Kidney (tissue), 14 donors: ENCODE measurements around the gene FOXN3. TPM values are rescaled to one million over a fixed set of nuclear protein-coding genes. Genes with fewer than 3 reads are reported as not detected.

Experiments used
- DNase-seq, 5 donors: peaks; one replicate each; pipeline ENCODE4 v3.0.0-alpha.2; 2013 to 2020
- FAIRE-seq: peaks from 2 replicates; lab custom pipeline; 2012; peaks lifted over from hg19 to GRCh38; lab: Jason Lieb, UNC
- H3K27ac ChIP-seq, 2 donors: one replicate each; pipeline ENCODE4 v1.7.0; 2013; ENCODE audit warnings: low read depth in 2 of 2, low read length in 2 of 2, inconsistent platforms in 1 of 2
- H3K27me3 ChIP-seq: one replicate; pipeline ENCODE4 v1.7.1; 2013; ENCODE audit warnings: low read length, inconsistent platforms; ENCODE audit not compliant: control insufficient read depth, insufficient read depth
- H3K36me3 ChIP-seq, 3 donors: one replicate each; pipeline versions ENCODE4 v1.7.0 to v1.7.1; 2013; ENCODE audit warnings: low read length in 3 of 3, control low read depth in 1 of 3, inconsistent platforms in 1 of 3; ENCODE audit not compliant: insufficient read depth in 3 of 3, control insufficient read depth in 2 of 3
- H3K4me1 ChIP-seq, 3 donors: one replicate each; pipeline versions ENCODE4 v1.7.0 to v1.7.1; 2013; ENCODE audit warnings: low read length in 3 of 3, inconsistent platforms in 1 of 3, low read depth in 1 of 3; ENCODE audit not compliant: control insufficient read depth in 2 of 3, insufficient read depth in 2 of 3
- H3K4me3 ChIP-seq, 3 donors: one replicate each; pipeline versions ENCODE4 v1.7.0 to v1.8.1; 2013; ENCODE audit warnings: low read length in 3 of 3, control low read depth in 1 of 3, inconsistent platforms in 1 of 3
- H3K9ac ChIP-seq, 3 donors: one replicate each; pipeline versions ENCODE4 v1.7.0 to v1.7.1; 2013; ENCODE audit warnings: low read length in 3 of 3, control low read depth in 1 of 3, inconsistent platforms in 1 of 3
- H3K9me3 ChIP-seq, 3 donors: one replicate each; pipeline versions ENCODE4 v1.7.0 to v1.7.1; 2013; ENCODE audit warnings: low read length in 3 of 3, control low read depth in 1 of 3, inconsistent platforms in 1 of 3; ENCODE audit not compliant: control insufficient read depth in 2 of 3, insufficient read depth in 1 of 3
- intact Hi-C: fragments of 100-400 bp; cut with DNase I; formaldehyde crosslinking; loops from one replicate; pipeline ENCODE4 v1.11.1; 2022
- polyA plus RNA-seq: library from polyadenylated mRNA; stranded (reverse); fragments of 350-450 nt; fragmentation: Illumina TruSeq; extraction: RNeasy Lipid Tissue Mini Kit (QIAGEN cat#74804); gene quantifications from one replicate; pipeline ENCODE4 v1.2.3, GENCODE V29; 2014; ENCODE audit warnings: low read depth, low replicate concordance; ENCODE audit not compliant: insufficient read depth
- total RNA-seq: library from RNA; stranded (reverse); fragmentation: NEBNext Ultra II Directional; extraction: Animal tissue kit (Norgen Biotek cat#: 25700); gene quantifications from one replicate; pipeline ENCODE4 v1.2.1, GENCODE V29; 2021
- TF ChIP-seq, protein P1 (sequence below): IDR thresholded peaks from 3 replicates; pipeline ENCODE4 v1.5.1; 2012; ENCODE audit warnings: mild to moderate bottlenecking, moderate library complexity, borderline replicate concordance; ENCODE audit not compliant: insufficient read depth; ENCODE audit errors: extremely low read depth
- donor health status: control.
- donor health status: control.
- donor health status: control.
- donor health status: control.
- donor health status: control.
- donor health status: DM: yes; HTN: yes; CAD: no.
- donor health status: Normal renal cell carcinoma (clear cell type).

Gene FOXN3
- total and polyA plus RNA-seq, 2 donors from 2014 or later: 6.4 to 50.1 TPM

- FAIRE-seq: no peak
- Histone ChIP-seq H3K27me3 (no peaks in the 10 kb centered on the region), H3K36me3 (no peaks in the 10 kb centered on the region), H3K4me1 (no peaks in the 10 kb centered on the region), H3K27ac (no peak overlapping the region), H3K9me3 (no peaks in the 10 kb centered on the region), H3K9ac (no peak overlapping the region), H3K4me3 (no peak overlapping the region)
- TF ChIP-seq, protein P1, sequence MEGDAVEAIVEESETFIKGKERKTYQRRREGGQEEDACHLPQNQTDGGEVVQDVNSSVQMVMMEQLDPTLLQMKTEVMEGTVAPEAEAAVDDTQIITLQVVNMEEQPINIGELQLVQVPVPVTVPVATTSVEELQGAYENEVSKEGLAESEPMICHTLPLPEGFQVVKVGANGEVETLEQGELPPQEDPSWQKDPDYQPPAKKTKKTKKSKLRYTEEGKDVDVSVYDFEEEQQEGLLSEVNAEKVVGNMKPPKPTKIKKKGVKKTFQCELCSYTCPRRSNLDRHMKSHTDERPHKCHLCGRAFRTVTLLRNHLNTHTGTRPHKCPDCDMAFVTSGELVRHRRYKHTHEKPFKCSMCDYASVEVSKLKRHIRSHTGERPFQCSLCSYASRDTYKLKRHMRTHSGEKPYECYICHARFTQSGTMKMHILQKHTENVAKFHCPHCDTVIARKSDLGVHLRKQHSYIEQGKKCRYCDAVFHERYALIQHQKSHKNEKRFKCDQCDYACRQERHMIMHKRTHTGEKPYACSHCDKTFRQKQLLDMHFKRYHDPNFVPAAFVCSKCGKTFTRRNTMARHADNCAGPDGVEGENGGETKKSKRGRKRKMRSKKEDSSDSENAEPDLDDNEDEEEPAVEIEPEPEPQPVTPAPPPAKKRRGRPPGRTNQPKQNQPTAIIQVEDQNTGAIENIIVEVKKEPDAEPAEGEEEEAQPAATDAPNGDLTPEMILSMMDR: no peak
- intact Hi-C loops: no loop called here
- DNase-seq: no peak
Measured at GRCh38 chr14:89179891-89180404, 237.1 kb downstream of the FOXN3 start.

DNA sequence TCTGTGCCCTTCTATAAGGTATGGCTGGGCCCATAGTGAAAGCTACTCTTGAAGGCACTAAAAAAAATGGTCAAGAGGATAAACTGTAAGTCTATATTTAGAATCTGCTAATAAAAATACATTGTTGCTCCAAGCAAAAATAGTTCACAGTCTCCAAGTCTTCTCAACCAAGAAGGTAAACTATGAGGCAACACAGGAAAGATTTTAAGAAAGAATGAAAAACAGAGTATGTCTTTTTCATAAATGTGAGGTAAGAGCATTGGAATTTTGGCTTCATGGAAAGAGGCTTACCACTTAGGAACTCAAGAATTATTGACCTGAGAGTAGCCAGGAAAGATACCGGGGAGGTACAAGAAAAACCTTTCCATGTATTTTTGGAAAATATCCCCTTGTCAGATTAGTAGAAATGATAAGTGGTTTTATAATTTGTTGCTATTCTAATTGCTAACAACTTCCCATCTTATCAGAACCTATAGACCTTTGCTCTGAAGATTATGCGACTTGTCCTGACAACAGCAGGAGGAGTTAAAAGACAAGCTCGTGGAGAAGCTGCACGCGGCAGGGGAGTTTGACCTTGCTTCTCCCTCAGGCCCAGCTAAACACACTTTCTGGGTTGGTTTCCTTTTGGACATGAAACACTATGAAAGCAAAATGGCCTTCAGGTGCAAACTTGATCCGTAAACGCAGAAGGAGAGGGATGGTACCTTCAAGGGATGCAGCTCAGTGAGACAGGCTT is 238.1 kb downstream of the FOXN3 start:
- no peaks in the 10 kb centered on the region for H3K36me3 ChIP-seq
- DNase-seq (no peak), FAIRE-seq (no peak)
- no peak overlapping the region for H3K4me3 ChIP-seq
- H3K9ac ChIP-seq: no peak overlapping the region
- no peaks in the 10 kb centered on the region for H3K9me3 ChIP-seq
- no peaks in the 10 kb centered on the region for H3K4me1 ChIP-seq
- TF ChIP-seq, protein P1: no peak
- intact Hi-C loops: no loop called here
- no peak overlapping the region for H3K27ac ChIP-seq
- H3K27me3 ChIP-seq: no peaks in the 10 kb centered on the region

GRCh38 chr14:89178376-89178775 is 238.7 kb downstream of the FOXN3 start:
- Histone ChIP-seq H3K36me3 (no peaks in the 10 kb centered on the region), H3K27ac (no peak overlapping the region), H3K4me3 (no peak overlapping the region), H3K9ac (no peak overlapping the region), H3K9me3 (no peaks in the 10 kb centered on the region), H3K4me1 (no peaks in the 10 kb centered on the region), H3K27me3 (no peaks in the 10 kb centered on the region)
- intact Hi-C loops: no loop called here
- no peak for DNase-seq
- no peak for FAIRE-seq
- TF ChIP-seq, protein P1: no peak
